ENCODE measurements around the gene SMARCA2. TPM values are rescaled to one million over a fixed set of nuclear protein-coding genes. Genes with fewer than 3 reads are reported as not detected.

The SMARCA2 gene
- total RNA-seq, 1 donor from 2014 or later, result 19.7 TPM

- no peak overlapping the region for H3K4me3 ChIP-seq (ENCODE audit: low read depth, low read length)
- H3K36me3 ChIP-seq (ENCODE audit: control insufficient read depth, insufficient read depth, low read length), result no peaks in the 10 kb centered on the region
- FAIRE-seq (no peak), DNase-seq (ENCODE audit: low read depth) (no peak)
- no peak for TF ChIP-seq CTCF (IDR thresholded peaks at IDR 0.05; ENCODE audit: insufficient read depth, low read length, severe bottlenecking)
- no peaks in the 10 kb centered on the region for H3K27me3 ChIP-seq (ENCODE audit: control insufficient read depth, insufficient read depth, low read length)
Observed at GRCh38 chr9:2000314-2000713, 14.8 kb upstream of the SMARCA2 start.

- Histone ChIP-seq H3K27me3 (ENCODE audit: control insufficient read depth, insufficient read depth, low read length) (peaks cover 2% of the 10 kb centered on the region), H3K4me3 (ENCODE audit: low read depth, low read length) (no peak overlapping the region), H3K36me3 (ENCODE audit: control insufficient read depth, insufficient read depth, low read length) (no peaks in the 10 kb centered on the region)
- DNase-seq (ENCODE audit: low read depth) (no peak), FAIRE-seq (no peak)
- TF ChIP-seq CTCF (IDR thresholded peaks at IDR 0.05; ENCODE audit: insufficient read depth, low read length, severe bottlenecking), result no peak
Observed at GRCh38 chr9:2008372-2008771, 6.8 kb upstream of the SMARCA2 start.

- Histone ChIP-seq H3K4me3 (ENCODE audit: low read depth, low read length) (no peak overlapping the region), H3K27me3 (ENCODE audit: control insufficient read depth, insufficient read depth, low read length) (peaks cover 2% of the 10 kb centered on the region), H3K36me3 (ENCODE audit: control insufficient read depth, insufficient read depth, low read length) (no peaks in the 10 kb centered on the region)
- DNase-seq (ENCODE audit: low read depth) (no peak), FAIRE-seq (no peak)
- no peak for TF ChIP-seq CTCF (IDR thresholded peaks at IDR 0.05; ENCODE audit: insufficient read depth, low read length, severe bottlenecking)
Observed at GRCh38 chr9:2012347-2012746, 2.8 kb upstream of the SMARCA2 start.

- no peak for TF ChIP-seq CTCF (IDR thresholded peaks at IDR 0.05; ENCODE audit: insufficient read depth, low read length, severe bottlenecking)
- Histone ChIP-seq H3K4me3 (ENCODE audit: low read depth, low read length) (peak overlapping the region; percentile 87), H3K27me3 (ENCODE audit: control insufficient read depth, insufficient read depth, low read length) (peaks cover 2% of the 10 kb centered on the region), H3K36me3 (ENCODE audit: control insufficient read depth, insufficient read depth, low read length) (no peaks in the 10 kb centered on the region)
- no peak for FAIRE-seq
- DNase-seq (ENCODE audit: low read depth), result peak; percentile 78
Observed at GRCh38 chr9:2013743-2014475, 1.2 kb upstream of the SMARCA2 start.

- no peaks in the 10 kb centered on the region for H3K36me3 ChIP-seq (ENCODE audit: control insufficient read depth, insufficient read depth, low read length)
- H3K4me3 ChIP-seq (ENCODE audit: low read depth, low read length), result peak overlapping the region; percentile 87
- H3K27me3 ChIP-seq (ENCODE audit: control insufficient read depth, insufficient read depth, low read length), result peaks cover 2% of the 10 kb centered on the region
- no peak for FAIRE-seq
- DNase-seq (ENCODE audit: low read depth), result peak; percentile 22
- no peak for TF ChIP-seq CTCF (IDR thresholded peaks at IDR 0.05; ENCODE audit: insufficient read depth, low read length, severe bottlenecking)
Observed at GRCh38 chr9:2015581-2016407, 647 bp downstream of the SMARCA2 start.
